Neural progenitor cell (in vitro differentiated cells): ENCODE measurements around the gene COG7. TPM values are rescaled to one million over a fixed set of nuclear protein-coding genes. Genes with fewer than 3 reads are reported as not detected.
A peak's percentile ranks its signal among the peaks of the same experiment; 100 is the strongest.

Source experiments
- DNase-seq: peaks from one replicate; pipeline ENCODE4 v3.0.0-alpha.2; 2016; ENCODE audit warnings: low spot score
- H2AFZ ChIP-seq: fragments of 200-600 bp; sonication (generic); replicated peaks from 2 replicates; pipeline ENCODE4 v1.6.1; 2016; ENCODE audit warnings: antibody characterized with exemption
- H3F3A ChIP-seq: fragments of 200-600 bp; sonication (generic); 2 replicates; pipeline ENCODE4 v1.6.1; 2016; ENCODE audit warnings: antibody characterized with exemption, low read depth
- H3K27ac ChIP-seq: fragments of 200-600 bp; sonication (generic); 2 replicates; pipeline ENCODE4 v1.5.1; 2016; ENCODE audit warnings: mild to moderate bottlenecking
- H3K27me3 ChIP-seq: fragments of 200-600 bp; sonication (generic); 2 replicates; pipeline ENCODE4 v1.6.1; 2016; ENCODE audit warnings: mild to moderate bottlenecking, moderate library complexity
- H3K36me3 ChIP-seq: fragments of 200-600 bp; sonication (generic); 2 replicates; pipeline ENCODE4 v1.5.1; 2016
- H3K4me1 ChIP-seq: fragments of 200-600 bp; sonication (generic); 2 replicates; pipeline ENCODE4 v1.6.1; 2016; ENCODE audit warnings: mixed run types
- H3K4me2 ChIP-seq: fragments of 200-600 bp; sonication (generic); 2 replicates; pipeline ENCODE4 v1.6.1; 2016
- H3K4me3 ChIP-seq: fragments of 200-600 bp; sonication (generic); 2 replicates; pipeline ENCODE4 v1.5.1; 2016
- H3K79me2 ChIP-seq: fragments of 200-600 bp; sonication (generic); 2 replicates; pipeline ENCODE4 v1.6.1; 2016; ENCODE audit warnings: low read depth
- H3K9ac ChIP-seq: fragments of 200-600 bp; sonication (generic); 2 replicates; pipeline ENCODE4 v1.6.1; 2016
- H3K9me3 ChIP-seq: fragments of 200-600 bp; sonication (generic); 2 replicates; pipeline ENCODE4 v1.5.1; 2016; ENCODE audit warnings: low read depth
- H4K20me1 ChIP-seq: fragments of 200-600 bp; sonication (generic); 2 replicates; pipeline ENCODE4 v1.6.1; 2016; ENCODE audit warnings: low read depth
- H3K27ac Mint-ChIP-seq: 3 replicates; pipeline ENCODE4 v1.8.0; 2021; ENCODE audit warnings: mixed read lengths
- H3K27me3 Mint-ChIP-seq: 2 replicates; pipeline ENCODE4 v1.8.0; 2022; ENCODE audit warnings: low read depth, mild to moderate bottlenecking, inconsistent platforms, moderate library complexity, mixed read lengths; ENCODE audit not compliant: insufficient read depth
- H3K36me3 Mint-ChIP-seq: 3 replicates; pipeline ENCODE4 v1.8.0; 2021; ENCODE audit warnings: mixed read lengths
- H3K4me1 Mint-ChIP-seq: 3 replicates; pipeline ENCODE4 v1.8.0; 2021; ENCODE audit warnings: mixed read lengths
- H3K4me3 Mint-ChIP-seq: 3 replicates; pipeline ENCODE4 v1.8.0; 2021; ENCODE audit warnings: mild to moderate bottlenecking, moderate library complexity, mixed read lengths
- H3K9me3 Mint-ChIP-seq: 3 replicates; pipeline ENCODE4 v1.8.0; 2020; ENCODE audit warnings: mixed read lengths
- CTCF ChIP-seq: fragments of 200-600 bp; sonication (generic); IDR thresholded peaks from 2 replicates; pipeline ENCODE4 v1.5.1; 2017; ENCODE audit warnings: antibody characterized with exemption, mild to moderate bottlenecking
- EZH2 ChIP-seq: fragments of 200-600 bp; sonication (generic); IDR thresholded peaks from 2 replicates; pipeline ENCODE4 v1.6.1; 2017; ENCODE audit warnings: antibody characterized with exemption, mild to moderate bottlenecking, moderate library complexity
- EZH2phosphoT487 ChIP-seq: fragments of 200-600 bp; sonication (generic); IDR thresholded peaks from 2 replicates; pipeline ENCODE4 v1.6.1; 2017; ENCODE audit warnings: antibody characterized with exemption
- total RNA-seq: library from RNA; depleted of rRNA; stranded (reverse); fragments of >200 nt; gene quantifications from 2 replicates; pipeline ENCODE4 v1.2.3, GENCODE V29; 2015; ENCODE audit warnings: low replicate concordance

COG7 gene
- total RNA-seq, 1 donor from 2014 or later = 21.6 TPM

DNA sequence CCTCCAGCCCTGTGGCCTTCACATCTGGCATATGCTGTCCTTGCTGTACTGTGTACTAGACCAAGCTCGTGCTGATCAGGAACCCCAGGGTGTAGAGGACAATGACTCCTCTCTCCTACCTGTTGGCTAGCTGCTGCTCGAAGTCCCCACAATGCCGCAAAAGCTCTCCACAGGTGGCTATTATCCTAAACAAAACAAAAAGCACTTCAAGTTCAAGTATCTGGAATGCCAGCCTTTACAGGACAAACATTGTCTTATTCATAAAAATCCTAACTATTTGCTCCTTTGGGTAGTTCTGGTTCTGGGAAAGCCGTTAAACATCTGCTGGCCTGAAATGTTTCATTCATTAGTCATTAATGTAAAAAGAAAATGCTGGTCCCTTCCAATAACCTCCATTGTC is 42.8 kb downstream of the COG7 start:
- Histone ChIP-seq H3K27me3 (no peaks in the 10 kb centered on the region), H2AFZ (no peak overlapping the region), H3K9me3 (no peaks in the 10 kb centered on the region), H3K4me3 (no peak overlapping the region), H3K79me2 (no peaks in the 10 kb centered on the region), H4K20me1 (peaks cover 6% of the 10 kb centered on the region), H3K4me2 (no peak overlapping the region), H3K27ac (no peak overlapping the region), H3K36me3 (no peaks in the 10 kb centered on the region), H3K4me1 (peaks cover 12% of the 10 kb centered on the region), H3K9ac (no peak overlapping the region), H3F3A (peaks cover 18% of the 10 kb centered on the region)
- peaks cover 31% of the 10 kb centered on the region for H3K4me1 Mint-ChIP-seq
- no peaks in the 10 kb centered on the region for H3K9me3 Mint-ChIP-seq
- DNase-seq = no peak
- TF ChIP-seq EZH2phosphoT487 = no peak
- TF ChIP-seq CTCF = no peak
- no peak for TF ChIP-seq EZH2
- no peaks in the 10 kb centered on the region for H3K27me3 Mint-ChIP-seq
- peaks cover 19% of the 10 kb centered on the region for H3K36me3 Mint-ChIP-seq
- peak overlapping the region; percentile 92 for H3K27ac Mint-ChIP-seq
- no peak overlapping the region for H3K4me3 Mint-ChIP-seq

DNA sequence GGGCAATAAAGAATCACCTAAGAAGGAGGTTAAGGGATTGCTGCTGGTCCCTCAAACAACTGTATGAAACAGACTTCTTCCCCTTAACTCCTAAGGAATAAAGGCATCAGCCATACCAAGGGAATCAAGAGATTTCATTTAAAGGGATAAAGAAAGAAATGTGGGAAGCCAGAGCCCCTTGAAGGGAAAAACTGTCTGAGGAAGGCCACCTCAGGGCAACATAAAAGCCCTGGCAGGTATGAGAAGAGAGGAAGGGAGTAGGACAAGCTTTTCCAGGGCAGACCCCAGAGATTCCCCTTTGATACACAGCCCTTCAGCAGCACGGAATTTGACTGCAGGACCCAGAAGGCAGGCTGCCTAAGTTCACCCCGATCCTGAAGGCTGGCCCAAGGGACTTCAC is 43.5 kb downstream of the COG7 start:
- Histone ChIP-seq H3F3A (peaks cover 18% of the 10 kb centered on the region), H3K36me3 (no peaks in the 10 kb centered on the region), H3K9me3 (no peaks in the 10 kb centered on the region), H3K4me3 (no peak overlapping the region), H3K4me2 (no peak overlapping the region), H3K27ac (peak overlapping the region; percentile 25), H3K79me2 (no peaks in the 10 kb centered on the region), H3K9ac (no peak overlapping the region), H3K27me3 (no peaks in the 10 kb centered on the region), H4K20me1 (peaks cover 6% of the 10 kb centered on the region), H3K4me1 (peaks cover 12% of the 10 kb centered on the region), H2AFZ (no peak overlapping the region)
- no peak overlapping the region for H3K4me3 Mint-ChIP-seq
- TF ChIP-seq CTCF = no peak
- TF ChIP-seq EZH2 = no peak
- TF ChIP-seq EZH2phosphoT487 = no peak
- H3K27ac Mint-ChIP-seq = peak overlapping the region; percentile 44
- H3K4me1 Mint-ChIP-seq = peaks cover 31% of the 10 kb centered on the region
- no peaks in the 10 kb centered on the region for H3K9me3 Mint-ChIP-seq
- DNase-seq = no peak
- peaks cover 20% of the 10 kb centered on the region for H3K36me3 Mint-ChIP-seq
- no peaks in the 10 kb centered on the region for H3K27me3 Mint-ChIP-seq

DNA sequence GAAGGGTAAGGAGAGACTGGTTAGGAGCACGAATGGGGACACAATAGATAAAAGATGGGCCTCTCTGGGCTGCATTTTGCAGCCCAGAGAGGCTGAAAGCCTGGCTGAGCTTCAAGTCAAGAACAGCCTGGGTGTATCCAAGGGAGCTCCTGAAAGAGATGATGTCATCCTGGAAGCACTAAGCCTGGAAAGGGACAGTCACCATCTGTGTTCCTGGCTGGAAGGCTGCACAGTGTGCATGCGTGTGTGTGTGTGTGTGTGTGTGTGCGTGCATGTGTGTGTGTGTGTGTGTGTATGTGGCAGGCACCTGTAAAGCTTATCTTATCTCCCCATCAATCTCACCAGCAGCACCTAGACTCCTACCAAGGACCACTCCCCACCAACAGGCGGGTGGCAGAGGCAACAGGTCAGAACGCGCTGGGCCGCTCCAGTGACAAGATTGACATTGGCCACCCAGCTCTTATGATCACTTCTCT is 44.1 kb downstream of the COG7 start:
- no peak overlapping the region for H3K9ac ChIP-seq
- Mint-ChIP-seq H3K27ac (peak overlapping the region; percentile 96), H3K4me1 (peaks cover 31% of the 10 kb centered on the region), H3K4me3 (peak overlapping the region; percentile 52), H3K36me3 (peaks cover 24% of the 10 kb centered on the region), H3K9me3 (no peaks in the 10 kb centered on the region), H3K27me3 (no peaks in the 10 kb centered on the region)
- H3K27me3 ChIP-seq = no peaks in the 10 kb centered on the region
- peak; percentile 33 for DNase-seq
- no peaks in the 10 kb centered on the region for H3K79me2 ChIP-seq
- H3K4me1 ChIP-seq = peaks cover 12% of the 10 kb centered on the region
- peaks cover 6% of the 10 kb centered on the region for H4K20me1 ChIP-seq
- no peaks in the 10 kb centered on the region for H3K9me3 ChIP-seq
- peak overlapping the region; percentile 61 for H3K4me2 ChIP-seq
- no peak overlapping the region for H3K4me3 ChIP-seq
- no peak overlapping the region for H2AFZ ChIP-seq
- peaks cover 18% of the 10 kb centered on the region for H3F3A ChIP-seq
- H3K27ac ChIP-seq = peak overlapping the region; percentile 73
- H3K36me3 ChIP-seq = no peaks in the 10 kb centered on the region
- TF ChIP-seq CTCF (no peak), EZH2 (no peak)
